NCI-H2196 treated with DMSO at 0.1 percent for 48 hours (cell line): Measurements from ENCODE around the gene CCDC14.
"Not testable (repeated sequence)": the region's sequence is repeated elsewhere in the genome, so short reads cannot be mapped to it uniquely, and the experiment has no call there.

Source experiments
- DNase-seq: peaks from one replicate; lab custom pipeline; 2025; ENCODE audit not compliant: unreplicated experiment; lab: John Stamatoyannopoulos, UW

The CCDC14 gene

GRCh38 chr3:123960781-123961507, at the start of gene CCDC14:
Gene CCDC14 (minus strand): TSS chr3:123961229. CDS start chr3:123961173, 56 bp downstream.
- peak; percentile 98 for DNase-seq

DNA sequence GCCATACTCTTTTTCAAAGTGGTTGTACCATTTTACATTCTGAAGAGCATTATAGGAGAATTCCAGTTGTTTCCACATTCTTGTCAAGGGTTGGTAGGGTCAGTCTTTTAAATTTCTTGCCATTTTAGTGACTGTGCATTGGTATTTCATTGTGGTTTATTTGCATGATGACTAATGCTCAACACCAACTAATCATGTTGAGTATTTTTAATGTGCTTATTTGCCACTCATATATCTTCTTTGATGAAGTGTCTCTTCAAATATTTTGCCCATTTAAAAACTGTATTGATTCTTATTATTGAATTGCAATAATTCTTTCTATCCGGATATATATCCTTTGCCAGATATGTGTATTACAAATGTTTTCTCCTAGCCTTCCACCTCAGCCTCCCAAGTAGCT, 47.3 kb upstream of the CCDC14 start:
- not testable (repeated sequence) for DNase-seq

DNA sequence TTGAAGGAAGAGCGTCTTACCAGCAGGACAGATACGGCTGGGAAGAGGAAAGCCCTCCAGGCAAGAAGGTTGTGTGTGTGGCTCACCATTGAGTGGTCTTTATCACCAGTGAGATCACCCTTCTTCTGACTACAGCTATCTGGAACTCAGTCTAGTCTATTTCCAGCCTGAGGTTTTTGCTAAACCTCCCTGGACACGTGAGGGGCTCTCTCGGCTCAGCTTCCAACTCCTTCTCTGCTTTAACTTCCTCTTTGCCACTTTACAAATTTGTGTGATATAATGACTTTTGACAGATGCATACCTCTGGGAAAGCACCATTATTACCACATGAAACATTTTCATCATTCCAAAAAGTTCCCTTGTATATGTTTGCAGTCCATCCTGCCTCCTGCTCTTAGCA, 46.2 kb upstream of the CCDC14 start:
- DNase-seq, result no peak

DNA sequence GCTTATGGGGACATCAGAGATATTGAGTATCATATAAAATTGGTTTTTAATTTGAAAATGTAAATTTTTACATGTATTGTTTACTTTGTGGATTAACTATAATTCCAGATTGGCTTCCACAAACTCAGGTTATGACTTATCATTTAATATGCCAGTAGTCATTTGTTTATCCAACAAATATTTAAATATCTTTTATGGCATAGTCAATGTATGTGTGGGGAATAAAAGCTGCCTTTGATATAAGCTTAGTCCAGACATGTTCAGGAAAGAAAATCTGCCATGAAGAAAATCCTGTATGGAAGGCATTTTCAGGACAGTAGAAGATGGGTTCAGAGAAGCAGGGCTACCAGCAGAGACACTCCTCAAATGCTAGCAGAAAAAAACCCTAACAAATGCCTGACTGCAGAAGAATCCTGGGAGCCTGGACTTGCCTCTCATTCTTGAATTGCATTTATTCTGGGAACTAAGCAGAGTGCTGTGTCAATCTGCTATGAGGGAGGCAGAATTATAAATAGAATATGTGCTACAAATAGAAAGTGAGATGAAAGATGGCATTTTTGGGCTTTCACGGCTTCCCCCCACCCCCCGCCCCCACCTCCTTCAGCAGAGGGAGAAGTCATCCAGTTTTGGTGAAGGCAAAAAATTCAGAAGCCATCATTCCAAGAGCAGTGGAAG, 41.5 kb upstream of the CCDC14 start:
- not testable (repeated sequence) for DNase-seq

GRCh38 chr3:124001366-124001765, 40.3 kb upstream of the CCDC14 start:
- DNase-seq, result not testable (repeated sequence)

DNA sequence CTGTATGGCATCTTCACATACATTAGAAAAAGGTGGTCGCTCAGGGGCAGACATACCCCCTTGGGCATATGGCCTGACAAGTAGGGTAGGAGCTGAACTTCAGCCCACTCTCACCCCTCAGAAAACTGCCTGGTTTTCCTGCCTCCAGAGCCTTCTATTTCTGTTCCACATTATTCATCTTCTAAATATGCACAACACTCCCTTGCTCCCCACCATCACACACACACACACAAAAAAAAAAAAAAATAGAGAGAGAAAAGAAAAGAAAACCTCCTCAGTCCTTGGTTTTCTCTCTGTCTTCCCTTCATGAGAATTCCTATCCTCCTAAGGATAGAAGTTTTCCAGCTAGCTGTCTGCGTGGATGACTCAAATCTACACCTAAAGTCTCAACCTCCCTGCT, 36.5 kb upstream of the CCDC14 start:
- no peak for DNase-seq

GRCh38 chr3:123993818-123994217, 32.8 kb upstream of the CCDC14 start:
- no peak for DNase-seq

DNA sequence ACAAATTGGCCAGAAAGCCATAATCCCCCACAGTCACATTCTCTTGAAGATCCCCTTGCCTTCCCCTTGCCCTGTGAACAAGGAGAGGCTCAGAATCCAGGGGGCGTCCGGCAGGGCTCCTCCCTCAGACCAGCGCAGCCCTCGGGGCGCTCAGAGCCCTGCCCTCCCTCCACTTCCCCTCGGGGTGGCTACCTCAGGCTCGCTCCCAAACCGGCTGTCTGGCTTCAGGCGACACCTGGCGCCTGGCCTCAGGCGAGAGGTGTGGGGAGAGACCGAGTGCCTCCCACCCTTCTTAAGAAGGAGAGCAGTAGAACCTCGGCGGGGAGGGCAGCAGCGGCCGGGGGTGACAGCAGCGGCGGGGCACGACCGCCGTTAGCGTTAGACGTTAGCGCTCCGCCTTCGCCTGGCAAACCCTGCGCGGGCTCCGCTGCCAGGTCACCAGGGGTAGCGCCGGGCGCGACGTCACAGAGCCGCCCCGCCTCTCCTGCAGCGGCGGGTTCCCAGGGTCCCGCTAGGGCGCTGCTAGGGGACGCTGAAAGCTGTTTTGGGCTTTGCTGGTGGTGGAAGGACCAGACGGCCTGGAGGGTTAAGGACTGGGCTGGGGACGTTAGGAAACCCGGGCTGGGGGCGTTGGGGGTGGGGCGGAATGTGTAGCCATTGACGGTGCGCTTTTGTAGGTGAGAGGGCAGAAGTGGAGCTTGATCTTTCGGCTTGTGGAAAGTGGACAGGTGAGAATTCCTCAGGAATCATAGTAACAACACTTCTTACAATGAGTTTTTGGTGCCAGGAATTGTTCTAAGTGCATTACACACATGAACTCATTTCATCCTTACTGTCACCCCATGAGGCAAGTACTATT, 30.9 kb upstream of the CCDC14 start, which contains the start of gene ROPN1:
Gene ROPN1, minus strand, starts transcription at position 395 of the 859 bp plus-strand sequence. CDS start 11,643 bp downstream, outside the sequence.
- DNase-seq, result not testable (repeated sequence)

- DNase-seq, result no peak
Measured at GRCh38 chr3:123986427-123986826, 25.4 kb upstream of the CCDC14 start.

GRCh38 chr3:123984957-123985356, 23.9 kb upstream of the CCDC14 start:
- no peak for DNase-seq

- DNase-seq, result no peak
Measured at GRCh38 chr3:123984350-123984749, 23.3 kb upstream of the CCDC14 start.

DNA sequence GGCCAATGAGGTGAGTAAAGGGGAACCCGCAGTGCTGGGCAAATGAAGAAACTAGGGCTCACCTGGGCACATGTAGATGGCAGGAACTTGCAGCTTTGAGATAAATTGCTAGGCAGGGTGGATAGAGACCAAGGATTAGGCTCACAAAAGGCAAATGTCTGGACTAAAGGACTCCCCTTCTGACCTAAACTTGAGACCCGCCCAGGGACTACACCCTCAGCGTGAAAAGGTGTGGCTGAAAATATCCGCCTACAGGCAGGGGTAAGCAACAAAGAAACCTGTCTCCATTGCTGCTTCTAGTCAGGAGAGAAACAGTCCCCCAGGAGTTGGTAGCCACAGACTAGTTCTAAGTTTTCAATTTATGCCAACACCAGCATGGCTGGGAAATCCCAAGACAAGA, 20.3 kb upstream of the CCDC14 start:
- not testable (repeated sequence) for DNase-seq

- no peak for DNase-seq
Measured at GRCh38 chr3:123980539-123980938, 19.5 kb upstream of the CCDC14 start.

GRCh38 chr3:123979525-123980501, 18.8 kb upstream of the CCDC14 start:
- DNase-seq, result not testable (repeated sequence)

DNA sequence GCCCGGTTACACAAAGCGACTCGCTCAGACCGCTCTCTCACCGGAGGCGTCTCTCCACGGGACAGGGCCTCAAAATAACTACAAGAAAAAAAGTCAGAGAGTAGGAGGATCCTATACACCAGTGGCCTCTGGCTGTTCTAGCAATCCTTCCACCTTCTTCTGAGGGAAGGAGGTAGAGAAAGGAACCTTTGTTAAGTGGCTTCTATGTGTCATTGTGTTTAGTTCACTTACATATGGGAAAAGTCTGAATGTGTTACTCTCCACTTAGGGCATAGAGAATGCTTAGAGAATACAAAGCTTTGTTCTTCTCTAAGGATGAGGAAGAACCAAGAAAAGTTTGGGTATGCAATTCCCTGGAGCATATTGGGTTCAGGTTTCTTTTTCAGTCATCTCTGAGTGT, 15.9 kb upstream of the CCDC14 start:
- DNase-seq, result not testable (repeated sequence)

- DNase-seq, result not testable (repeated sequence)
Measured at GRCh38 chr3:123976181-123976898, 15.3 kb upstream of the CCDC14 start.

- not testable (repeated sequence) for DNase-seq
Measured at GRCh38 chr3:123975030-123975429, 14.0 kb upstream of the CCDC14 start.

DNA sequence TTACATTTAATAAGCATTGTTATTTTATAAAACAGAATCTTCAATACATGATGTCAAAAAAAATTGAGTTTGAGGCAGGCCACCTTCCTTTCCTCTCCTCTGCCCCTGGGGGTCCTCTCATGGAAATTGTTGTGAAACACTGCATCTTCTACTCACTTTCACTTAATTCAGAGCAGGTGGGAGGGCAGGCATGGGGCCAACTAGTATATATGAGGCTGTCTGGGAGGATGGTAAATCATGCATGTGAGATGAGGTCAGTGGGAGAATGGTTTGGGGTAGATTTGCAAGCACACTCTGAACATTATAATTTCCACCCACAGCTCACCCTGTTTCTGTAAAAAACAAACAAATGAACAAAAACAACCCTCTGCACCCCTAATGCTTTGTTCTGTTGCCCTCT, 10.4 kb upstream of the CCDC14 start:
- no peak for DNase-seq

- not testable (repeated sequence) for DNase-seq
Measured at GRCh38 chr3:123967260-123967659, 6.2 kb upstream of the CCDC14 start.

GRCh38 chr3:123966799-123967198, 5.8 kb upstream of the CCDC14 start:
- DNase-seq, result not testable (repeated sequence)
